Measurements from ENCODE around the gene WARS2.

Gene WARS2

GRCh38 chr1:119083980-119084379 lies 56.5 kb downstream of the WARS2 start:
- DNase-seq = no peak

GRCh38 chr1:119083479-119083878 lies 57.0 kb downstream of the WARS2 start:
- no peak for DNase-seq

GRCh38 chr1:119081700-119082099 lies 58.8 kb downstream of the WARS2 start:
- no peak for DNase-seq

- DNase-seq = no peak
Measured at GRCh38 chr1:119081267-119081666, 59.2 kb downstream of the WARS2 start.

GRCh38 chr1:119080586-119080985 lies 59.9 kb downstream of the WARS2 start:
- DNase-seq = no peak

GRCh38 chr1:119079881-119080280 lies 60.6 kb downstream of the WARS2 start:
- no peak for DNase-seq

- no peak for DNase-seq
Measured at GRCh38 chr1:119075614-119076013, 64.8 kb downstream of the WARS2 start.

- no peak for DNase-seq
Measured at GRCh38 chr1:119071321-119071720, 69.1 kb downstream of the WARS2 start.

GRCh38 chr1:119069682-119070081 lies 70.8 kb downstream of the WARS2 start:
- no peak for DNase-seq

- DNase-seq = no peak
Measured at GRCh38 chr1:119068427-119068826, 72.0 kb downstream of the WARS2 start.

- DNase-seq = no peak
Measured at GRCh38 chr1:119061700-119062099, 78.8 kb downstream of the WARS2 start.

GRCh38 chr1:119055568-119055967 lies 84.9 kb downstream of the WARS2 start:
- DNase-seq = no peak

GRCh38 chr1:119053917-119054316 lies 86.5 kb downstream of the WARS2 start:
- no peak for DNase-seq

GRCh38 chr1:119052267-119052666 lies 88.2 kb downstream of the WARS2 start:
- DNase-seq = no peak

- DNase-seq = no peak
Measured at GRCh38 chr1:119048624-119049404, 91.6 kb downstream of the WARS2 start.

GRCh38 chr1:119046785-119047438 lies 93.5 kb downstream of the WARS2 start:
- DNase-seq = no peak

- DNase-seq = no peak
Measured at GRCh38 chr1:119046429-119046784, 94.0 kb downstream of the WARS2 start.

GRCh38 chr1:119045096-119045746 lies 95.2 kb downstream of the WARS2 start:
- no peak for DNase-seq

GRCh38 chr1:119040906-119041305 lies 99.5 kb downstream of the WARS2 start:
- DNase-seq = no peak

- no peak for DNase-seq
Measured at GRCh38 chr1:119040489-119040888, 100.0 kb downstream of the WARS2 start.

GRCh38 chr1:119038363-119038762 lies 102.1 kb downstream of the WARS2 start:
- no peak for DNase-seq

GRCh38 chr1:119034359-119034758 lies 106.1 kb downstream of the WARS2 start:
- DNase-seq = no peak

- no peak for DNase-seq
Measured at GRCh38 chr1:119032986-119033385, 107.5 kb downstream of the WARS2 start.

All from nucleus accumbens (tissue), 56 donors.